ENCODE measurements around the gene DLG5. TPM values are rescaled to one million over a fixed set of nuclear protein-coding genes. Genes with fewer than 3 reads are reported as not detected.

The DLG5 gene
- total and polyA plus RNA-seq, 2 experiments from 2014 or later: 4.4 to 27.9 TPM

GRCh38 chr10:77771851-77772250, 154.7 kb downstream of the DLG5 start:
- Histone ChIP-seq H3K36me3 (ENCODE audit: low read depth) (no peaks in the 10 kb centered on the region), H3K79me2 (ENCODE audit: insufficient read depth) (no peaks in the 10 kb centered on the region), H3K4me2 (ENCODE audit: unreplicated experiment) (no peak overlapping the region), H2AFZ (no peak overlapping the region), H4K20me1 (ENCODE audit: insufficient read depth) (no peaks in the 10 kb centered on the region), H3K4me1 (ENCODE audit: insufficient read depth) (no peaks in the 10 kb centered on the region), H3K9me2 (ENCODE audit: insufficient read depth) (no peaks in the 10 kb centered on the region), H3F3A (ENCODE audit: insufficient read depth) (no peaks in the 10 kb centered on the region), H3K27ac (no peak overlapping the region), H3K9me3 (ENCODE audit: low read depth) (no peaks in the 10 kb centered on the region), H3K9ac (no peak overlapping the region), H3K27me3 (replicated peaks; ENCODE audit: insufficient read depth) (no peaks in the 10 kb centered on the region), H3K4me3 (no peak overlapping the region)
- in situ Hi-C loops (cut with MboI): no loop called here
- no peak for TF ChIP-seq EZH2 (IDR thresholded peaks at IDR 0.05; ENCODE audit: insufficient read depth, poor library complexity, severe bottlenecking)
- TF ChIP-seq EZH2phosphoT487 (IDR thresholded peaks at IDR 0.05; ENCODE audit: insufficient read depth, low read depth): no peak
- no peak for DNase-seq
- WGBS, 2 experiments (ENCODE audit: low coverage in 1 of 2, low lambda C conversion rate in 2 of 2, missing lambda C conversion rate in 2 of 2): 81 to 88% methylated on average over 7 of the region's 7 CpGs

- DNase-seq: no peak
- no peaks in the 10 kb centered on the region for H3K9me3 ChIP-seq (ENCODE audit: low read depth)
- H3K79me2 ChIP-seq (ENCODE audit: insufficient read depth): no peaks in the 10 kb centered on the region
- H3K27me3 ChIP-seq (replicated peaks; ENCODE audit: insufficient read depth): no peaks in the 10 kb centered on the region
- H3K4me1 ChIP-seq (ENCODE audit: insufficient read depth): peaks cover 4% of the 10 kb centered on the region; the same call in 1 of the 2 replicates
- no peak overlapping the region for H3K4me3 ChIP-seq
- H4K20me1 ChIP-seq (ENCODE audit: insufficient read depth): no peaks in the 10 kb centered on the region
- H3K4me2 ChIP-seq (ENCODE audit: unreplicated experiment): no peak overlapping the region
- H2AFZ ChIP-seq: no peak overlapping the region
- H3K36me3 ChIP-seq (ENCODE audit: low read depth): no peaks in the 10 kb centered on the region
- no peaks in the 10 kb centered on the region for H3K9me2 ChIP-seq (ENCODE audit: insufficient read depth)
- in situ Hi-C loops (cut with MboI): no loop called here
- WGBS, 2 experiments (ENCODE audit: low coverage in 1 of 2, low lambda C conversion rate in 2 of 2, missing lambda C conversion rate in 2 of 2): 50 to 53% methylated on average over 4 of the region's 4 CpGs
- H3K27ac ChIP-seq: no peak overlapping the region
- no peaks in the 10 kb centered on the region for H3F3A ChIP-seq (ENCODE audit: insufficient read depth)
- no peak overlapping the region for H3K9ac ChIP-seq
- TF ChIP-seq EZH2 (IDR thresholded peaks at IDR 0.05; ENCODE audit: insufficient read depth, poor library complexity, severe bottlenecking): no peak
- no peak for TF ChIP-seq EZH2phosphoT487 (IDR thresholded peaks at IDR 0.05; ENCODE audit: insufficient read depth, low read depth)
Measured at GRCh38 chr10:77771450-77771849, 155.1 kb downstream of the DLG5 start.

- Histone ChIP-seq H4K20me1 (ENCODE audit: insufficient read depth) (no peaks in the 10 kb centered on the region), H3K9ac (no peak overlapping the region), H3K79me2 (ENCODE audit: insufficient read depth) (no peaks in the 10 kb centered on the region), H3F3A (ENCODE audit: insufficient read depth) (no peaks in the 10 kb centered on the region), H2AFZ (no peak overlapping the region), H3K4me1 (ENCODE audit: insufficient read depth) (peaks cover 6% of the 10 kb centered on the region; the same call in 1 of the 2 replicates), H3K9me3 (ENCODE audit: low read depth) (no peaks in the 10 kb centered on the region), H3K4me2 (ENCODE audit: unreplicated experiment) (no peak overlapping the region), H3K27ac (no peak overlapping the region), H3K4me3 (no peak overlapping the region), H3K9me2 (ENCODE audit: insufficient read depth) (no peaks in the 10 kb centered on the region), H3K27me3 (replicated peaks; ENCODE audit: insufficient read depth) (no peaks in the 10 kb centered on the region), H3K36me3 (ENCODE audit: low read depth) (no peaks in the 10 kb centered on the region)
- TF ChIP-seq EZH2 (IDR thresholded peaks at IDR 0.05; ENCODE audit: insufficient read depth, poor library complexity, severe bottlenecking): no peak
- TF ChIP-seq EZH2phosphoT487 (IDR thresholded peaks at IDR 0.05; ENCODE audit: insufficient read depth, low read depth): no peak
- in situ Hi-C loops (cut with MboI): no loop called here
- 69 to 79% methylated on average over 7 of the region's 7 CpGs for WGBS, 2 experiments (ENCODE audit: low coverage in 1 of 2, low lambda C conversion rate in 2 of 2, missing lambda C conversion rate in 2 of 2)
- no peak for DNase-seq
Measured at GRCh38 chr10:77770868-77771175, 155.7 kb downstream of the DLG5 start.

- no peaks in the 10 kb centered on the region for H3K9me3 ChIP-seq (ENCODE audit: low read depth)
- no peak overlapping the region for H3K9ac ChIP-seq
- no peak overlapping the region for H3K4me2 ChIP-seq (ENCODE audit: unreplicated experiment)
- no peak overlapping the region for H3K4me3 ChIP-seq
- H2AFZ ChIP-seq: no peak overlapping the region
- H3K4me1 ChIP-seq (ENCODE audit: insufficient read depth): peaks cover 6% of the 10 kb centered on the region; the same call in 1 of the 2 replicates
- H3K27ac ChIP-seq: no peak overlapping the region
- TF ChIP-seq EZH2 (IDR thresholded peaks at IDR 0.05; ENCODE audit: insufficient read depth, poor library complexity, severe bottlenecking) (no peak), EZH2phosphoT487 (IDR thresholded peaks at IDR 0.05; ENCODE audit: insufficient read depth, low read depth) (no peak)
- no peaks in the 10 kb centered on the region for H3K79me2 ChIP-seq (ENCODE audit: insufficient read depth)
- H3F3A ChIP-seq (ENCODE audit: insufficient read depth): no peaks in the 10 kb centered on the region
- in situ Hi-C loops (cut with MboI): no loop called here
- H3K27me3 ChIP-seq (replicated peaks; ENCODE audit: insufficient read depth): no peaks in the 10 kb centered on the region
- DNase-seq: no peak
- WGBS, 2 experiments (ENCODE audit: low coverage in 1 of 2, low lambda C conversion rate in 2 of 2, missing lambda C conversion rate in 2 of 2): 63 to 65% methylated on average over 18 of the region's 18 CpGs
- H3K36me3 ChIP-seq (ENCODE audit: low read depth): no peaks in the 10 kb centered on the region
- H4K20me1 ChIP-seq (ENCODE audit: insufficient read depth): no peaks in the 10 kb centered on the region
- no peaks in the 10 kb centered on the region for H3K9me2 ChIP-seq (ENCODE audit: insufficient read depth)
Measured at GRCh38 chr10:77770081-77770867, 156.3 kb downstream of the DLG5 start.
